Trophoblast cell (in vitro differentiated cells and primary cell): ENCODE measurements around the gene DSG2.
A peak's percentile ranks its signal among the peaks of the same experiment; 100 is the strongest.

Experiments
- DNase-seq, 2 donors: peaks; one replicate each; pipeline ENCODE4 v3.0.0-alpha.2; 2016
- H2AFZ ChIP-seq: 2 replicates; pipeline ENCODE4 v1.6.1; 2013; ENCODE audit warnings: low read length, moderate library complexity, mild to moderate bottlenecking; ENCODE audit not compliant: insufficient read depth, poor library complexity
- H2AK5ac ChIP-seq: 2 replicates; pipeline ENCODE4 v1.6.1; 2013; ENCODE audit warnings: mild to moderate bottlenecking, low read length
- H2BK120ac ChIP-seq: 2 replicates; pipeline ENCODE4 v1.6.1; 2013; ENCODE audit warnings: low read length, mild to moderate bottlenecking, moderate library complexity; ENCODE audit not compliant: insufficient read depth, poor library complexity
- H2BK12ac ChIP-seq: 2 replicates; pipeline ENCODE4 v1.6.1; 2013; ENCODE audit warnings: mild to moderate bottlenecking, low read length, moderate library complexity
- H2BK5ac ChIP-seq: 2 replicates; pipeline ENCODE4 v1.6.1; 2013; ENCODE audit warnings: low read length, low read depth, moderate library complexity, mild to moderate bottlenecking; ENCODE audit not compliant: poor library complexity
- H3K14ac ChIP-seq: 2 replicates; pipeline ENCODE4 v1.6.1; 2013; ENCODE audit warnings: mild to moderate bottlenecking, low read length
- H3K18ac ChIP-seq: 2 replicates; pipeline ENCODE4 v1.6.1; 2013; ENCODE audit warnings: mild to moderate bottlenecking, low read length
- H3K23ac ChIP-seq: 2 replicates; pipeline ENCODE4 v1.6.1; 2013; ENCODE audit warnings: low read length
- H3K27ac ChIP-seq: 2 replicates; pipeline ENCODE4 v1.5.1; 2013; ENCODE audit warnings: low read depth, mild to moderate bottlenecking, inconsistent platforms, low read length, moderate library complexity
- H3K27me3 ChIP-seq: 2 replicates; pipeline ENCODE4 v1.6.1; 2013; ENCODE audit warnings: inconsistent platforms, mild to moderate bottlenecking, low read length, moderate library complexity; ENCODE audit not compliant: insufficient read depth
- H3K36me3 ChIP-seq, 2 experiments: 1 replicate in 1 of 2; 2 replicates in 1 of 2; pipeline ENCODE4 v1.6.1; 2013; ENCODE audit warnings: low read length in 2 of 2, mild to moderate bottlenecking in 2 of 2, moderate library complexity in 1 of 2; ENCODE audit not compliant: insufficient read depth in 2 of 2, control insufficient read depth in 1 of 2
- H3K4ac ChIP-seq: 2 replicates; pipeline ENCODE4 v1.6.1; 2013; ENCODE audit warnings: low read depth, mild to moderate bottlenecking, low read length, moderate library complexity
- H3K4me1 ChIP-seq, 2 experiments: 1 replicate in 1 of 2; 2 replicates in 1 of 2; pipeline ENCODE4 v1.6.1; 2013; ENCODE audit warnings: low read length in 2 of 2, mild to moderate bottlenecking in 2 of 2, moderate library complexity in 1 of 2; ENCODE audit not compliant: insufficient read depth in 2 of 2, control insufficient read depth in 1 of 2
- H3K4me2 ChIP-seq: 2 replicates; pipeline ENCODE4 v1.6.1; 2013; ENCODE audit warnings: inconsistent platforms, mild to moderate bottlenecking, low read length, moderate library complexity
- H3K4me3 ChIP-seq: 2 replicates; pipeline ENCODE4 v1.5.1; 2013; ENCODE audit warnings: mild to moderate bottlenecking, low read depth, low read length, inconsistent platforms
- H3K79me1 ChIP-seq: one replicate; pipeline ENCODE4 v1.6.1; 2013; ENCODE audit warnings: low read length
- H3K79me2 ChIP-seq: 2 replicates; pipeline ENCODE4 v1.6.1; 2013; ENCODE audit warnings: low read length, mild to moderate bottlenecking; ENCODE audit not compliant: control insufficient read depth, insufficient read depth, poor library complexity
- H3K9ac ChIP-seq: 2 replicates; pipeline ENCODE4 v1.6.1; 2013; ENCODE audit warnings: mild to moderate bottlenecking, low read length
- H3K9me3 ChIP-seq: 2 replicates; pipeline ENCODE4 v1.6.1; 2013; ENCODE audit warnings: low read depth, mild to moderate bottlenecking, control low read depth, inconsistent platforms, low read length; ENCODE audit not compliant: insufficient read depth
- H4K12ac ChIP-seq: 2 replicates; pipeline ENCODE4 v1.6.1; 2013; ENCODE audit warnings: low read depth, mild to moderate bottlenecking, low read length, moderate library complexity
- H4K8ac ChIP-seq: 2 replicates; pipeline ENCODE4 v1.6.1; 2013; ENCODE audit warnings: low read depth, mild to moderate bottlenecking, low read length, moderate library complexity
- H4K91ac ChIP-seq: one replicate; pipeline ENCODE4 v1.6.1; 2013; ENCODE audit warnings: low read depth, mild to moderate bottlenecking, low read length, moderate library complexity
- WGBS: extraction: QIAGEN DNeasy Blood & Tissue Kit; methylation state at CpG from one replicate; pipeline ENCODE4 v1.1.7; 2013; ENCODE audit warnings: missing lambda C conversion rate; ENCODE audit not compliant: insufficient read length, insufficient coverage; ENCODE audit errors: extremely low coverage; 5-methylcytosine and 5-hydroxymethylcytosine counted together

Gene DSG2

GRCh38 chr18:31583185-31583854 lies 85.3 kb downstream of the DSG2 start:
- Histone ChIP-seq H3K23ac (no peak overlapping the region), H4K8ac (no peak overlapping the region)
- no CpG with 5 or more reads among the region's 5 CpGs for WGBS

GRCh38 chr18:31585991-31586390 lies 88.0 kb downstream of the DSG2 start:
- WGBS = no CpG with 5 or more reads among the region's 5 CpGs
- Histone ChIP-seq H3K79me2 (no peaks in the 10 kb centered on the region), H3K27me3 (no peaks in the 10 kb centered on the region), H2BK5ac (peak overlapping the region; percentile 34), H3K4me1 (peaks cover 6 to 7% of the 10 kb centered on the region in 2 experiments), H2AK5ac (peak overlapping the region; percentile 90), H3K4me2 (no peak overlapping the region), H3K9me3 (no peaks in the 10 kb centered on the region), H3K9ac (no peak overlapping the region), H3K14ac (no peak overlapping the region), H4K8ac (no peak overlapping the region), H3K79me1 (peaks cover 4% of the 10 kb centered on the region), H3K4ac (no peak overlapping the region), H2BK120ac (peak overlapping the region; percentile 64), H3K23ac (no peak overlapping the region), H3K4me3 (no peak overlapping the region), H3K27ac (no peak overlapping the region), H3K18ac (no peak overlapping the region), H2BK12ac (no peak overlapping the region), H2AFZ (no peak overlapping the region), H3K36me3 (no peaks in the 10 kb centered on the region), H4K91ac (peak overlapping the region; percentile 88), H4K12ac (no peak overlapping the region)
- DNase-seq = no peak

More at GRCh38 chr18:31583185-31583854, 85.3 kb downstream of the DSG2 start:
- Histone ChIP-seq H3K36me3 (no peaks in the 10 kb centered on the region), H3K18ac (no peak overlapping the region), H3K14ac (no peak overlapping the region), H3K4me2 (no peak overlapping the region), H3K27me3 (no peaks in the 10 kb centered on the region), H2AFZ (no peak overlapping the region), H3K79me1 (peaks cover 4% of the 10 kb centered on the region), H2BK120ac (no peak overlapping the region), H3K4me3 (no peak overlapping the region), H3K4ac (no peak overlapping the region), H4K12ac (no peak overlapping the region), H2AK5ac (no peak overlapping the region), H4K91ac (no peak overlapping the region), H3K9me3 (no peaks in the 10 kb centered on the region), H3K4me1 (peaks cover 6 to 7% of the 10 kb centered on the region in 2 experiments), H3K79me2 (no peaks in the 10 kb centered on the region), H2BK5ac (no peak overlapping the region), H2BK12ac (no peak overlapping the region), H3K9ac (no peak overlapping the region), H3K27ac (no peak overlapping the region)
- DNase-seq = no peak

DNA sequence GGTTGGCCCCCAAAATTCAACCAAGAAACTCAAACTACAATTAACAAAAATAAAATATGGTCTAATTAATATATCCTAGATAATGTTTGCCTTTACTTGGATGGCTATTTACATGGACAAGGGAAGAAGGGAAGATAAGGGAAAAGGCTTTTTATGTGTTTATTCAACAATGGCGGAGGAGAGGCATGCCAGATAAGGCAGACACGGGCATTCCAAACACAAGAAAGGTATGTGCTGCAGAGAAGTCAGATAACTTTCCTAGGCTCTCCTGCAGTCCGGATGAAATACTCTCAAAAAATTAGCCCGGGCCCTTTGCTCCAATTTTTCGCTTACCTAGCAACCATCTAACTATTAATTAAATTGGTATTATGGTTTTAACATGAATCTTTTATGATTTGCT lies 88.6 kb downstream of the DSG2 start:
- H3K79me1 ChIP-seq = peaks cover 4% of the 10 kb centered on the region
- DNase-seq = peak; percentile 58 to 78
- H2BK5ac ChIP-seq = peak overlapping the region; percentile 34
- H2AFZ ChIP-seq = no peak overlapping the region
- H3K27me3 ChIP-seq = no peaks in the 10 kb centered on the region
- H4K12ac ChIP-seq = no peak overlapping the region
- no peak overlapping the region for H2BK12ac ChIP-seq
- peak overlapping the region; percentile 43 for H3K27ac ChIP-seq
- H4K91ac ChIP-seq = peak overlapping the region; percentile 88
- WGBS = no CpG with 5 or more reads among the region's 5 CpGs
- H3K9me3 ChIP-seq = no peaks in the 10 kb centered on the region
- no peaks in the 10 kb centered on the region for H3K79me2 ChIP-seq
- no peak overlapping the region for H3K4me2 ChIP-seq
- H2BK120ac ChIP-seq = peak overlapping the region; percentile 64
- H3K23ac ChIP-seq = no peak overlapping the region
- no peak overlapping the region for H3K4me3 ChIP-seq
- H3K14ac ChIP-seq = no peak overlapping the region
- peaks cover 3% of the 10 kb centered on the region in 2 experiments for H3K4me1 ChIP-seq
- no peak overlapping the region for H2AK5ac ChIP-seq
- H3K4ac ChIP-seq = no peak overlapping the region
- no peaks in the 10 kb centered on the region for H3K36me3 ChIP-seq
- no peak overlapping the region for H3K18ac ChIP-seq
- no peak overlapping the region for H3K9ac ChIP-seq
- no peak overlapping the region for H4K8ac ChIP-seq

DNA sequence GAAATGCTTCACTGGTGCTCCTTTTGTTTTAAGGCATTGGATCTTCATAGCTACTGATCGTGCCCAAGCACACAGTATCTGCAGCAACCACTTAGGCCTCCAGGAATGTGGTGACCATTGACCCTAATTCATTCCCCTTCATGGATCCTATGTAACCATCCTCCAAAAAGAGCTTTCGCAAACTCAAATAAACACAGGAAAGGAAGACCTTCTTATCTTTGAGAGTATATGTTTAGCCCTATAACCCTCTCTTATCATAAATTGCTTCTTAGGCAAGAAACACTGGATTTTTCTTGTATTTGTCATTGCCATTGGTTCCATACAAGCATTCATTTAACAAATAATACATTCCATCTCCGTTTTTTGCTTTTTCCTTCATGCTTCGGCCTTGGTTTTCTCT lies 89.6 kb downstream of the DSG2 start:
- H3K9ac ChIP-seq = no peak overlapping the region
- peaks cover 2 to 3% of the 10 kb centered on the region in 2 experiments for H3K4me1 ChIP-seq
- no peak overlapping the region for H4K8ac ChIP-seq
- no peak overlapping the region for H3K23ac ChIP-seq
- H3K27ac ChIP-seq = no peak overlapping the region
- no peak overlapping the region for H2AK5ac ChIP-seq
- H4K12ac ChIP-seq = peak overlapping the region; percentile 65
- no peaks in the 10 kb centered on the region for H3K27me3 ChIP-seq
- no peaks in the 10 kb centered on the region for H3K79me2 ChIP-seq
- no peak overlapping the region for H3K4me3 ChIP-seq
- H4K91ac ChIP-seq = no peak overlapping the region
- H3K14ac ChIP-seq = no peak overlapping the region
- no CpG with 5 or more reads among the region's 4 CpGs for WGBS
- H2AFZ ChIP-seq = no peak overlapping the region
- no peaks in the 10 kb centered on the region for H3K9me3 ChIP-seq
- H2BK120ac ChIP-seq = no peak overlapping the region
- peak in 1 of 2 donors; percentile 81 for DNase-seq
- H3K79me1 ChIP-seq = peaks cover 4% of the 10 kb centered on the region
- H3K4me2 ChIP-seq = no peak overlapping the region
- H3K36me3 ChIP-seq = no peaks in the 10 kb centered on the region
- no peak overlapping the region for H2BK12ac ChIP-seq
- no peak overlapping the region for H2BK5ac ChIP-seq
- no peak overlapping the region for H3K4ac ChIP-seq
- no peak overlapping the region for H3K18ac ChIP-seq
